Activated CD4-positive, alpha-beta T cell treated with anti-CD3 and anti-CD28 coated beads, Interleukin-2, Interleukin-6, amounts not matched to agents 100 ng/mL and 50 ng/mL, durations not matched to agents 16 hours and 8 hours (primary cell): ENCODE data around the gene ADNP.
A peak's percentile ranks its signal among the peaks of the same experiment; 100 is the strongest.

Experiments
- DNase-seq: peaks from one replicate; pipeline ENCODE4 v3.0.0-alpha.2; 2020

ADNP gene

DNA sequence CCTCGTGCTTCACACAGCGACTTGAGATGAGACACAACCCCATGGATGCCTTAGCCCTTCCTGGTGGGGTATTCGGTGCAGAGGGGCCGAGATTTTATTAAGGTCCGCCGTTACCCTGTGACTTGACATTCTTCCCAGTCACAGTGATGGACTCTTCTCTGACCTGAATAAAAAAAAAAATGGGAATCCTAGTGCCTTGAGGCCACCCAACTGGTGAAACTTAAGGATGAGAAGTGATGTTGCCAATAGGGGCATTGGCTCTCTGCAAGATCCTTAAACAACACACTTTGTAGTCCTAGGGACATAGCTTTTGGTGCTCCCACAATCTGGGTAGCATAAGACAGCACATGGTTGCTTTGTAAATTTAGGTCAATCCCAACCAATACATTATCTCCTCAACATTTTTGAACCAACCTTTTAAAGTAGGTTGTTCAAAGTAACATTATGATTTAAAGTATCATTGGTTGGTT lies 814 bp upstream of the ADNP start:
- DNase-seq = no peak

DNA sequence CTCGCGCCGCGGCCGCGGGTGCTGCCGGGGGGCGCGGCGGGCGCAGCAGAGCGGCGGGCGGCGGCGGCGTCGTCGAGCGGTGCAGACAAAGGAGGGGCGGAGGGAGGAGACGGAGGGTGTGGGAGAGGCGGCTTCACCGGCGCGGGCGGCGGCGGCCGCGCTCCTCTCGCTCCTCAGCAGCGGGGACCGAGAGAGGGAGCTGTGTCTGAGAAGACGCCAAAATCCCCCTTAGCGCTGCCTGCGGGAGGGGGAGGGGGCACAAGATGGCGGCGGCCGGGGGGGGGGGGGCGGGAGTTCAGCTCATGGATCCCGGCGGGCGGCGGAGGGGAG lies 296 bp downstream of the ADNP start:
- DNase-seq = no peak

DNA sequence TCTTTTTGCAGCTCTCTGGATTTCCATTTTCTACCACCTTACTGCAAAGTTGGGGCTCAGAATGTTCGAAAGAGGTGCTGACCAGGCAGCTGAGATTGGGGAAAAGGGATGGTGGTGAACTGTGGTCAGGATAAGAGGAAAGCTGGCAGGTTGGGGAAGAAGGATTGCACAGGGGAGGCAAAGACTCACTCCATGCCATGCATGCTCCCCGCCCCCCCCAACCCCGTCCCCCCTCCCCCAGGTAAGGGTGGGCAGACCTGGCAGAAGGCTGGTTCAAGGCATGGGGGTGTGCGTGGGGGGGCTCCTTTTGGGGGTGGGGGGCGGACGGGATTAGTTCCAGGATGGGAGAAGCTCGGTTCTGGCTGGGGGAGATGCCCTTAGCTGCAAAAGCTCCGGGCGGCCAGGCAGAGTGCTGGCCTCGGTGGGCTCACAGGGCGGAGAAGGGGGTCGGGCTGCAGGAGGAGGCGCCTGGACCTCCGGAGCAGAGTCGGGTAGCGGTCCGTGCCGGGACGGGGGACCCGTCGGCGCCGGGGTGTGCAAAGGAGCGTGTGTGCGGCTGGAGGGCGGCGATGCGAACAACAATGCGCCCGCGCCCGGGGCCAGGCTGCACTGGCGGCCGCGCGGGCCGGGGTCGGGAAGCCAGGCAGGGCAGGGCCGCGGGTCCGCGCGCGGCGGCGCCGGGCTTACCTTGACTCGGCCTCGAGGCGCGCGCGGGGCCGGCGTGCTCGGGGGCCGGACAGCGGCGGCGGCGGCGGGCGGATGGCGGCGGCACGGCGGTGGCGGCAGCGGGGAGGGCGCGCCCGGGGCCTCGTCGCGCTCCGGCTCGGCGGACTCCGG lies 880 bp downstream of the ADNP start:
- DNase-seq = peak; percentile 31

DNA sequence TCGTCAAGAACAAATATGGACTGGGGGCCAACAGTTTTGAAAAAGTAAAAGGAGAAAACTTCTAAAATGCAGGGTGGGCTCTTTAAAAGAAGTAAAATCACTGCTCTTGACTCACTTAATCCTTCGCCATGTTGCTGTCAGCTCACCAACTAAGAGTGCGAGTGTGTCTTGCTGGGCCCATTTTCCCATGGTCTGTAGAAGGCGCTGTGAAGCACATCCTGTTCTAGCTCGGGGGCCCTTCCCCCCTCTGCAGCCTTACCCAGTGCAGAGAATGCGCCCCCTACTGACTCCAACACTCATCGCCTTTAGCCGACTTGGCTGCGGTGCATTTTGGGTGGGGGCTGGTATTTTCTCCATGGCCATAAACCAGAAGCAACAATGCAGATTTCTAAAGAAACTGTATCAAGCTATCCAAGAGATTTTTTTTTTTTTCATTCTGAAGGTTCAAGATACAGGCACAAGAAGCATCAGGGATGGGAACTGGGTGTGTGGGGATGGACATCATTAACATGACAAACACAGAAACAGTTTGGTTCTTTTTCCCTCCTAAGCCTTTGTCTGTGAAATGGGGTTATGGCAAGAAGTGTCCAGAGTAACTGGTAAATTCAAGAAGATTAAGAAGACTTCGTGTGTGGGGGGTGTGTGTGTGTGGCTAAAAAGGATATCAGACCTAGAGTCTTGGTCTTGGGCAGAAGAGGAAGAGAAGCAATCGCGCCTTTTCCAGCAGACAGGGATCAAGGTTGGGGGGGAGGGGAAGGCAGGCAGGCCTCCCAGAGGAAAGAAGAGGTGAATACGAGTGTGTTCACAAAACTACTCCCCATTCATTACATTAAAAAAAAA lies 1.7 kb downstream of the ADNP start:
- DNase-seq = peak; percentile 98

DNA sequence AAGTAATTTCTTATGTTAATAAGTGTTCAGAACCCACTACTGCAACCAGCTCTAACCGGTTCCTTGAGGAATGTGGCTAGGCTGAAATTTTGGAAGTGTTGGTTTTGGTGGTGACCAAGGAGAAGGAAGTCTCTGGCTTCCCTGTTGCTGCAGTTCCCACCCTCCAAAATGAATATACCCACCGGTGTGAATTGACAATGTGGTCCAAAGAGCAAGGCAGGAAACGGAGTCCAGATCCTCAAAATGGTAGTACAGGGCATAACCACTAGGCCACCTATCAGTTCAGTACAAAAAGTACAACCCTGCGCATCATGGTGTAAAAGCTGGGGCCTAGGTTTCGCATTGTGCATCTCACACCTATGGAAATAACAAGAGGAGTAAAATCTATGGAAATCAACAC lies 2.8 kb downstream of the ADNP start:
- DNase-seq = peak; percentile 20

DNA sequence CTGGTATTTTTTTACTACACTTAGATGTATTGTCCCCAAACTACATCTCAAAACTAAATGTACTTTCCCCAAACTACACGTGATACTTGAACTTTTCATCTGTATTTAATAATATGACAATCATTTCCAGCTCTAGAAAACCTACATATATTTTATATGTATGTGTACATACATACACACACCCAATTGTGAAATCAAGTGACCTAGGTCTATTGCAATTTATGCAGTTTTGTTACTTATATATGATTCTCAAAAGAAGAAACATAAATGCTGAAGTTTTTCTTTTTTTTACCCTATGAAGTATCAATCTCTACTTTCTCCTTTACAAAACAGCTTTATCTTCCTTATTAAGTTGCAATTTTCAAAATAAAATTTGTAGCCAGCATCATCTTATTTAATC lies 4.7 kb downstream of the ADNP start:
- DNase-seq = no peak

DNA sequence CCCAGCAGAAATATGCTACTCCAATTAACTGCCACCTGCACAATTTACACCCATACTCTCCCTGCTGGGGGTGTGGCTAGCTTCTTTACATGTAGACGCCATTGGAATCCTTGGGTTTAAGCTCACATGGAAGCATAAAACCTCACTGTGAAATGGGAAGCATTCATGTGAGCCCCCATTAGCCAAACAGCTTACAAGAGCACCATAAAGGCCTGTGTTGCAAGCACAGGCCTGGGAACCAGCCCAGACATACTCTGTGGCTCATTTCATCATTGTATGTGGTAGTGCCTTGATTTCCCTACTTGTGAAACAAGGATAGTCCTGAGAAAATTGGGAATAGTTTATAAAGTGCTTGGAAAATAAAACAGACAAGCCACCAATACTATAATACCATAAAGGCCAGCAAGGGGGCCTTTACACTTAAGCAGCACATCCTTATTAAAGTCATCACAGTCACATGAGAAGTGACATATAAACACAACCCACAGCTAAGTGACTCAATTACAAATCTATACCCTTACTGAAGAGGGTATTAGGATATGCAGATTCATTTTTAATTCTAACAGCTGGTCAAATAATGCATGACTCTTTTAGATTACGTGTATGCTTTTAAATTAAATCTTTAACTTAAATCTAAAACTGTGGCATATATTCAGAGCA lies 6.8 kb downstream of the ADNP start:
- no peak for DNase-seq

DNA sequence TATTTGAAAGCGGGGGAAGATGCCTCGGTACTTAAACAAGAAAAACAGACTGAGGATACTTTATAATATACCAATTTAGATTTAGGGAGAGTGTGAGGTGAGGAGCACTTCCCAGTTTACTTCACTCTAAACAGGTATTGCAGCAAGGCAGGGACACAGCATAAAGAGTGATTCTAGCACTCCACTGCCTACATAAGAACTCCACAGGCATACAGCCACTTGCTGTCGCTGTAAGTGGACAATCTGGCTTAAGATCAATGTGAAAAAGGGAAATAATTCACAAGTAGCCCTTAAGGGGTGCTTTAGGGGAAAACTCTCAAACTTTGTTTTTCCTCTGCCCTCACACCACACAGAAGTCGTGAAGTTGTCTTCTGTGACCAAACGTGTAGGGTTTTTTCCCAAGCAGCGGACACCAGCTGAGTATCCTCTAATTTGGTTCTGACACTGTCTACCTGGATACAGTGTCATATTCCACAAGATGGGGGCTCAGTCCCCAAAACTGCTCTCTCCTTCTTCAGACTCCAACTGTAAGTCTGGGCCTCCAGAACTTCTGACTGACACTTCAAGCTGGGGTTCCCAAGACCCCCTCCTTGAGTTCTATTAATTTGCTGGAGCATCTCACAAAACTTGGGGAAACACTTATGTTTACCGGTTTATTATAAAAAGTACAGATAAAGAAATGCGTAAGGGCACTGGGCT lies 9.3 kb downstream of the ADNP start:
- DNase-seq = no peak

DNA sequence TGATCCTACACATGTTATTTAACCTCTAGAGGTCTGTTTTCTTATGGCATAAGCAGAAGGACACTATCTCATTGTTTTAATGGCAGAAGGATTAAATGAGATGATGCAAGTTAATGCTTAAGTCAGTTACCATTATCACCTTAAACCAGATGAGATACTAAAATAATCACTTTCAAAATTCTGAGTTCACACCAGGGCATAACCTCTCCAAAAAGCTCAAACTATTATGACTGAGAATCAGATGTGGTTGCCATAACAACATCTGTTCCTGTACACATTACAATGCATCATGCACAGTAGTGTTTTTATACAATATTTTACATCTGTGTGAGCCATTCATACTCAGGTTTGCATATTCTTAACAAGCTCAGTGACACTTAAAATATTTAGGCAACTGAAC lies 10.2 kb downstream of the ADNP start:
- peak; percentile 32 for DNase-seq

DNA sequence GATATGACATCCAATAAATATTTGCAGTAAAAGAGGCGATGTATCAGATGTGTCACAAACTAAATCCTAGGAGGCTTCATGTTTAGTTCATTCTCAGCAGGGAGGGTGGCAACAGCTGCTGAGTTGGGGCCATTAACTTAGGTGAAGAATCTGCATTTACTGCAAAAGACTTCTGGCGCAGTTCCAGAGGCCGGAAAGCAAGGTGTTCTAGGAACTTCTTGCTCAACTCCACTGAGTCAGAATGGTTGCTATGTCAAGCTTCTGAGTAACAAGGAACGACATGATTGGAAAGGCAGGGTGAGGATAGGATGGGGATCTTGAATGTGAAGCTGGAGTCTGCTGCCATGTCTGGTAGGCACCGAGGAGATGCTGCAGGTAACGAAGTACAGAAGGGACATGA lies 11.7 kb downstream of the ADNP start:
- no peak for DNase-seq

DNA sequence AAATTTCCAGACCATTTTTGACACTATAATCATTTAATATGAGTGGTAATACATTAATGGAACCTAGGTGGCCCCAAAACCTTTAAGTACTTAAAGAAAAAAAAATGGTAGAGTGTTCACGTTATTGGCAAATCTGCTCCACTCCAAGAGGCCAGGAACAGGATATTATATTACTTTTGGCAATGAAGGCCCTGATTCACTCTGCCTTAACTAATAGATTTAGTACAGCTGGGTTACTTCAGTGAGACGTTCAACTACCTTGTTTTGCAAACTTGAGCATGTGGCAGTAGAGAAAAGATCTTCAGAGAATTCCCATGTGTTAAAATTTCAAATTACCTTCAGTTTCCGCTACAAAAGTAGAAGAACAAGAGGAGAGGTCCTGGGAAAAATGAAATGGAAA lies 12.8 kb downstream of the ADNP start:
- DNase-seq = no peak

DNA sequence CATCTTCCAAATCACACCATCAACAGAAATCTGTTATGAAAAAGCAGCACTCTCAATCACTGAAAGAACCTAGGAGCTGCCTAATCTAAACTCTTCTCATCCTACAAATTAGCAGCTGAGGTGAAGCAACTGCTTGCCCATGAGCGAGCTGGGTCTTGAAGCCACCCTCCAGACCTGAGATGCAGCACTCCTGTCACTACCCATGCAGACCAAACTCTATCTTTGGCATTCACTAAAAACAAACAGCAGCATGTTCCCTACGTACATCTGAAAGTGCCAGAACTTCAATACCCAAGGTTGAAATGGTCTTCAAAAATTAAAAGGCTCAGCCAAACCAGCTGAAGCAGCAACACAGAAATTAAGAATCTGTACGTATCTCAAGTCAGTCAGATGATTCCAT lies 14.3 kb downstream of the ADNP start:
- DNase-seq = no peak

DNA sequence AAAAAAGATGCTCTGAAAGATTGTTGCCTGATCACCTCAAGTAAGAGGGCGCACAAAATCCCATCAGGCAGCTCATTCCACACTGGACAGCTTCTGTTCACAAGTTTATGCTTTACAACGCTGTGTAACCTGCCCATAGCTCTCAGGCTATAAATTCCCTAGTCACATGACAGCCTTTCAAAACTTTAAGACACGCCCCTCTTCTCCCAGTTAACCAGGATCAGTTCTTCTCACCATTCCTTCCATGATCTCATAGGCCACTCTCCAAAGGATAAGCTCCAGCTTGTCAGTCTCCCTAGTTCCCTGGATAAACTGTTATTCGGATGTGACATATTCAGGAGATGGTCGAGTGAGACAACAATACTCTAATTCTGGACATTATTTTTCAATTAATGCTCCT lies 15.0 kb downstream of the ADNP start:
- no peak for DNase-seq

DNA sequence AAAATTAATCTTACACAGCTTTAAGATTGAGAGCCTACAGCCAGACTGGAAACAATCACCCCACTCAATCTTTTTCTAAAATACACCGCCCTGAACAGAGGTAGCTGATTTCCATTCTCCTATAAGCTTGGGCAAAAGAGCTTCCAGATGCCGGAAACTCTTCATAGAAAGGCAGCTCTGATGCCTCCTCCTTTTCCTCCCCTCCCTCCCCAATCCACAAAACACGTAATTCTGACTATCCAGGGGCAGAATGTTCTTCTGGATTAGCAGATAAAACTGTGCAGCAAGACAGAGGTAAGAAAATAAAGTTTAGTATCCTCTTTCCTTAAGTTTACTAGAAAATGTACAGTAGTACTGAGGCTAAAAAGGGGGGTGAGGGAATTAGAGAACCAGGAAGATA lies 15.8 kb downstream of the ADNP start:
- no peak for DNase-seq

DNA sequence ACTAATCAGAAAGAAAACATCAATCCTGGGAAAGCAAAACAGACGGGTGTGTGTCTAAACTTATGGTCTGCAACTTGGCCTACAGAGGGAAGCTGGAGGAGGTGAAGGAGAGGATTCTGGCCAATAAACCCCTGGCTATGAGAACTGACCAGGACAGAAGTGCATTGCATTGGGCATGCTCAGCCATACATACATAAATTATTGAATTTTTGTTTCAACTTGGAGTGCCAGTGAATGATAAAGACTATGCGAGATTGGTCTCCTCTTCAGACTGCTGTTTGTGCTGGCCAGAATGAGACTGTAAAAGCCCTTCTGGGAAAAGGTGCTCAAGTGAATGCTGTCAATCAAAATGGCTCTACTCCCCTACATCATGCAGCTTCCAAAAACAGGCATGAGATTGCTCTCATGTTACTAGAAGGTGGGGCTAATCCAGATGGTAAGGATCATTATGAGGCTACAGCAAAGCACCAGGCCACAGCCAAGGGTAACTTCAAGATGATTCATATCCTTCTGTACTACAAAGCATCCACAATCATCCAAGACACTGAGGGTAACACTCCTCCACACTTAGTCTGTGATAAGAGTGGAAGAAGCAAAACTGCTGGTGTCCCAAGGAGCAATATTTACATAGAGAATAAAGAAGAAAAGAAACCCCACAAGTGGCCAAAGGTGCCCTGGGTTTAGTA lies 17.4 kb downstream of the ADNP start:
- peak; percentile 68 for DNase-seq

DNA sequence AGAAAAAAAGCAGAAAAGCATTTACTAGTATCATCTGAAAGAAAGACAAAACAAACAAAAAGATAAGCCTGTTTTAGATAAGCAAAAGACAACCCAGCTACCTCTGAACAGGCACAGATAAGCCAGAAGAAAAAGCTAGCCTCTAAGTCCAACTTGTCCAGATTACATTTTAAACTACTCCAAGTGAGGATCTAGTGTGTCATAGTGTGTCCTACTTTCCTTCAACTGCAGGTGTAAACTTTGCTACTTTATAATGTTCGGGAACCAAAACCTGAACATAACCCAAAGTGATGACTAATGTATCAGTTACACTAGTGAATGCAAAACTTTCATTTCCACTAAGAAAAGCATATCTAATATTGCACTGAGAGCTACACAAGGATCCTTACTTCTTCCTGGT lies 19.5 kb downstream of the ADNP start:
- peak; percentile 49 for DNase-seq

DNA sequence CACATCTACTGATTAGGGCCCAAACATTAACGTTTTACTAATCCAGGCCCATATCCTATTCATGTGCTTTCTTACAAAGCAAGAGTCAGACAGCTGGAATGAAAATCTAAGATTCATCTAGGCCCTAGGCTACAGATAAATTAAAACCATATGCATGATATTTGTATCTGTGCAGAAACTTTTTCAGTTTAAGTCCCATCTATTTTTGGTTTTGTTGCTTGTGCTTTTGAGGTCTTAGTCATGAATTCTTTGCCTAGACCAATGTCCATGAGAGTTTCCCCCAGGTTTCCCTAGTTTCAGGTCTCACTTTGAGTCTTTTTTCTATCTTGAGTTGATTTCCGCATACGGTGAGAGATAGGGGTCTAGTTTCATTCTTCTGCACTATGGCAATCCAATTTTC lies 20.2 kb downstream of the ADNP start:
- no peak for DNase-seq

DNA sequence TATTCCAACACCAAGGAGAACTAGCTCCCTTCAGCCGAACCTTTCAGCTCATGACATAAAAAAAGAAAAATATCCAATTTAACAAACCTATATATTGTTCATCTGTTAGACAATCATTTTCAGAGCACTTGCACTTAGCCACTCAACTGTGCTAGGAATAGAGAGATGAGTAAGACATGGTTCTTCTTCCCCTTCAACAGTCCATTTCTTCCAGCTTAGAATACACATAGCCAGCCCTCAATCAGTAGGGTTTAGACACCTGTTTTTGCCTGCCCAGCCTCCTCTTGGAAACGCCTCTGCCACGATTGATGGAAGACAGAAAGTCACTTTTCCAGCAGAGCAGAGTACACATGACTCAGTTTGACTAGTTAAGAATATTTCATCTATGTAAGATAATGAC lies 21.8 kb downstream of the ADNP start:
- DNase-seq = no peak

DNA sequence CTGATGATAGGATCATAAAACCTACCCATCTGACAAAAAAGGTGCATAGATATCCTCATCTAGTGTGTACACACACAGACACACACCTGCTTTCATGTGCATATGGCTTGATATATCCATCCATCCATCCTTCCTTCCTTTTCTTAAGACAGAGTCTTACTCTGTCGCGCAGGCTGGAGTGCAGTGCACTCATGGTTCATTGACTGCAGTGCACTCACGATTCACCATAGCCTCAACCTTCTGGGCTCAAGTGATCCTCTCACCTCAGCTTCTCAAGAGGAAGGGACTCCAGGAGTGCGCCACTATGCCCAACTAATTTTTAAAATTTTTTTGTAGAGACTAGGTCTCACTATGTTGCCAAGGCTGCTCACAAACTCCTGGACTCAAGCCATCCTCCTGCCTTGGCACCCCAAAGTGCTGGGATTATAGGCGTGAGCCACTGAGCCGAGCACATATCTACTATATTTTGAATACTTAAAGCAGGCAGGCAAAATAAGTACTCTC lies 27.1 kb downstream of the ADNP start:
- no peak for DNase-seq

DNA sequence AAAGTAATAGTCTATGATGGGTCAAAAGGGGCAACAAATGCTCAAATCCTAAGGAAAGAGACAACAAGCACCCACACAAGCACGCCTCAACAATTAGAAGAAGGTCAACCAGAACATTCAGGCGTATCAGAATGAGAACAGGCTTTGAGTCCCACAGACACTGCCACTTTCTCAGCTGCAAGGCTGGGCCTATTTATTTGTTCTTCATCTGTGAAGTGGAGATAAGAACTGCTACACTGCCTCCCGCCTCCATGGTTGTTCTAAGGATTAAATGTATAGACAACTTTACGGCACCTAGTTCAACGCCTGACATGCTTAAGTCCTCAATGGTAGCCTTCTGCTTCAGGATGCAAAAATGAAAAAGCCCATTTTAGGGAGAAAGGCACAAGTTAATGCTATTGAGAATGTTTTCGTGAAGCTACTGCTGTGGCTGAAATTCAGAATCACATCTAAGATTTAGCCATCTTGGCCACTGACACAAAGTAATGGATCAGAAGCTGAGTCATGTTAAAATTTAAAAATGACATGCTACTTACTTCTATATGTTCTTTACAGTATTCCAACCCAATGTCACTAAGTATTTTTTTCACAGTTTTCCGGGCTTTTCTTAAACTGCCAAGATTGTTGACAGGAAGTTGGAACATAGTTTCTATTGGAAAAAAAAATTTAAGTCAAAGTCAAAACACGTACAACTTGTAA lies 27.7 kb downstream of the ADNP start:
- no peak for DNase-seq

DNA sequence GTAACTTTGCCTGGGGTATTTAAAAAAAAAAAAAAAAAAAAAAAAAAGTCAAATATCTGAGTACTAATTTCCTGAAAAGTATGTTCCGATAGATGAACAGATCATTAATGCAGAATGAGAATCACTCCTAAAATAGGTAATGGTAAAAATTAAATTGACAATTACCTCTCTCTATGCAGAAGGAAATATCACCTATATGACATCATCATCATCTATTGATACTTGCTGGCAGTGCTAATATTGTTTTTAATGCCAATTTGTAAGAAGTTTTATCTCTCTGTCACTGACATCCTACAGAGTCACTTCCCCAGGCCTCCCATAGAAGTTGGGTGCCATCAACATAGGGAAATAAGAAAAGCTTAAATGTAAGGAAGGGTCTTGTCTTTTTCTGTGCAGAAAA lies 29.9 kb downstream of the ADNP start:
- DNase-seq = no peak

DNA sequence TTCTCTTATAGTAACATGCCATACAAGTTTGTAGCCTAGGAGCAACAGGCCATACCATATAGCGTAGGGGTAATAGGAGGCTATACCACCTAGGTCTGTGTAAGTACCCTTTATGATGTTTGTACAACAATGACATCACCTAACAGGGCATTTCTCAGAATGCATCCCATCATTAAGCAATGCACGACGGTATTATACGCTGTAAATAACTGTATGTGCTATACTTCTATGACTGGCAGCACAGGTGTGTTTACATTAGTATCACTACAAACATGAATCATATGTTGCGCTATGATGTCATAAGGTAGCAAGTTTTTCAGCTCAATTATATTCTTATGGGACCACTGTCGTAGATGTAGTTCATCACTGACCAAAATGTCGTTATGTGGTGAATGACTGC lies 31.0 kb downstream of the ADNP start:
- no peak for DNase-seq
